PC-3 (cell line): ENCODE results near the gene TOM1L2. TPM values are rescaled to one million over a fixed set of nuclear protein-coding genes. Genes with fewer than 3 reads are reported as not detected.

ENCODE experiments used
- ATAC-seq: fragments of 200-7000 bp; cut with Tn5 transposase; 2 replicates; pipeline ENCODE4 v1.9.1; 2020; ENCODE audit warnings: mild to moderate bottlenecking, moderate library complexity
- BruUV-seq: library from RNA; stranded (reverse); fragments of 400-500 nt; replicated peaks from 2 replicates; lab custom pipeline; 2021; lab: Mats Ljungman, UMichigan
- CTCF ChIA-PET: fragments of 300-600 bp; sonication (Branson Sonifier 250); formaldehyde crosslinking; loops from one replicate; lab custom pipeline; 2022; ENCODE audit warnings: antibody characterized with exemption; lab: Charles Lee
- POLR2A ChIA-PET: fragments of 300-600 bp; sonication (Branson Sonifier 250); formaldehyde crosslinking; loops from one replicate; lab custom pipeline; 2022; ENCODE audit warnings: antibody characterized with exemption; ENCODE audit not compliant: unreplicated experiment; lab: Charles Lee
- DNase-seq: peaks from one replicate; pipeline ENCODE4 v3.0.0-alpha.2; 2015
- H2AFZ ChIP-seq: fragments of 300-600 bp; sonication (generic); 2 replicates; pipeline ENCODE4 v1.6.0; 2016; ENCODE audit warnings: antibody characterized with exemption, low read length
- H3F3A ChIP-seq: fragments of 300-600 bp; sonication (generic); one replicate; pipeline ENCODE4 v1.6.0; 2017; ENCODE audit warnings: antibody characterized with exemption, low read length, control low read depth, mild to moderate bottlenecking; ENCODE audit not compliant: unreplicated experiment
- H3K27ac ChIP-seq: fragments of 300-600 bp; sonication (generic); 2 replicates; pipeline ENCODE4 v1.5.1; 2016; ENCODE audit warnings: mild to moderate bottlenecking, low read length
- H3K27me3 ChIP-seq: fragments of 300-600 bp; sonication (generic); 2 replicates; pipeline ENCODE4 v1.6.1; 2016; ENCODE audit warnings: low read length, mixed read lengths
- H3K36me3 ChIP-seq: fragments of 300-600 bp; sonication (generic); 2 replicates; pipeline ENCODE4 v1.6.1; 2016; ENCODE audit warnings: low read depth, mixed run types, low read length, mixed read lengths
- H3K4me1 ChIP-seq: fragments of 300-600 bp; sonication (generic); 2 replicates; pipeline ENCODE4 v1.5.1; 2016; ENCODE audit warnings: low read length; ENCODE audit not compliant: insufficient read depth
- H3K4me2 ChIP-seq: fragments of 300-600 bp; sonication (generic); 2 replicates; pipeline ENCODE4 v1.6.0; 2016; ENCODE audit warnings: low read length
- H3K4me3 ChIP-seq: fragments of 300-600 bp; sonication (generic); 2 replicates; pipeline ENCODE4 v1.5.1; 2016; ENCODE audit warnings: mild to moderate bottlenecking, low read length, mixed read lengths
- H3K79me2 ChIP-seq: fragments of 300-600 bp; sonication (generic); 2 replicates; pipeline ENCODE4 v1.6.1; 2017; ENCODE audit warnings: low read length, mixed read lengths
- H3K9ac ChIP-seq: fragments of 300-600 bp; sonication (generic); 2 replicates; pipeline ENCODE4 v1.6.0; 2016; ENCODE audit warnings: mild to moderate bottlenecking, low read length
- H3K9me2 ChIP-seq: fragments of 300-600 bp; sonication (generic); replicated peaks from 2 replicates; pipeline ENCODE4 v1.6.1; 2016; ENCODE audit warnings: mixed run types, low read length, mixed read lengths
- H3K9me3 ChIP-seq: fragments of 300-600 bp; sonication (generic); 2 replicates; pipeline ENCODE4 v1.6.1; 2016; ENCODE audit warnings: low read length, mixed read lengths
- H4K20me1 ChIP-seq: fragments of 300-600 bp; sonication (generic); 2 replicates; pipeline ENCODE4 v1.6.1; 2016; ENCODE audit warnings: low read length, mixed read lengths
- CTCF ChIP-seq: fragments of 300-600 bp; sonication (generic); conservative IDR thresholded peaks from 2 replicates; pipeline ENCODE4 v1.5.1; 2017; ENCODE audit warnings: antibody characterized with exemption, low read depth, mild to moderate bottlenecking, low read length
- EZH2 ChIP-seq: fragments of 300-600 bp; sonication (generic); IDR thresholded peaks from one replicate; pipeline ENCODE4 v1.6.1; 2017; ENCODE audit warnings: antibody characterized with exemption, mild to moderate bottlenecking, low read length; ENCODE audit not compliant: unreplicated experiment
- EZH2phosphoT487 ChIP-seq: fragments of 300-600 bp; sonication (generic); IDR thresholded peaks from 2 replicates; pipeline ENCODE4 v1.6.1; 2018; ENCODE audit warnings: mild to moderate bottlenecking, antibody characterized with exemption, low read length, borderline replicate concordance
- intact Hi-C: fragments of 100-400 bp; cut with micrococcal nuclease; formaldehyde crosslinking; loops from 2 replicates; pipeline ENCODE4 v1.9.0; 2023
- total RNA-seq: library from RNA; depleted of rRNA; stranded (reverse); fragments of >200 nt; gene quantifications from 2 replicates; pipeline ENCODE4 v1.2.3, GENCODE V29; 2014

TOM1L2 gene
- total RNA-seq, 1 experiment from 2014 or later: 53.3 TPM

- Histone ChIP-seq H3K9me3 (no peaks in the 10 kb centered on the region), H3K27me3 (no peaks in the 10 kb centered on the region), H3K9me2 (no peaks in the 10 kb centered on the region), H4K20me1 (no peaks in the 10 kb centered on the region), H2AFZ (no peak overlapping the region), H3K9ac (no peak overlapping the region), H3K36me3 (0 out of 2 replicates have a peak, but pooled peaks cover 3% of the 10 kb centered on the region), H3K79me2 (peaks cover 98% of the 10 kb centered on the region), H3K4me1 (peaks cover 21% of the 10 kb centered on the region), H3F3A (no peaks in the 10 kb centered on the region), H3K4me3 (no peak overlapping the region), H3K4me2 (no peak overlapping the region), H3K27ac (no peak overlapping the region)
- no peak for ATAC-seq
- intact Hi-C loops: no loop called here
- no TSS peak for BruUV-seq
- no peak for DNase-seq
- ChIA-PET CTCF (no interaction called here), POLR2A (no interaction called here)
- no peak for TF ChIP-seq EZH2phosphoT487
- no peak for TF ChIP-seq EZH2
- no peak for TF ChIP-seq CTCF
Measured at GRCh38 chr17:17963694-17964436, 8.3 kb downstream of the TOM1L2 start.

GRCh38 chr17:17963066-17963465 lies 9.1 kb downstream of the TOM1L2 start:
- ChIA-PET CTCF (no interaction called here), POLR2A (no interaction called here)
- no TSS peak for BruUV-seq
- TF ChIP-seq CTCF (no peak), EZH2phosphoT487 (no peak), EZH2 (no peak)
- DNase-seq (no peak), ATAC-seq (no peak)
- Histone ChIP-seq H3K4me3 (no peak overlapping the region), H2AFZ (no peak overlapping the region), H4K20me1 (no peaks in the 10 kb centered on the region), H3K79me2 (peaks cover 93% of the 10 kb centered on the region), H3K4me1 (peaks cover 27% of the 10 kb centered on the region), H3K9me3 (no peaks in the 10 kb centered on the region), H3K9me2 (no peaks in the 10 kb centered on the region), H3K27ac (no peak overlapping the region), H3K4me2 (no peak overlapping the region), H3K36me3 (0 out of 2 replicates have a peak, but pooled peaks cover 3% of the 10 kb centered on the region), H3K27me3 (no peaks in the 10 kb centered on the region), H3F3A (peaks cover 2% of the 10 kb centered on the region), H3K9ac (no peak overlapping the region)
- intact Hi-C loops: no loop called here

GRCh38 chr17:17960500-17961030 lies 11.6 kb downstream of the TOM1L2 start:
- Histone ChIP-seq H3K36me3 (0 out of 2 replicates have a peak, but pooled peaks cover 3% of the 10 kb centered on the region), H3K79me2 (peaks cover 86% of the 10 kb centered on the region), H3K9me3 (no peaks in the 10 kb centered on the region), H3F3A (peaks cover 7% of the 10 kb centered on the region), H4K20me1 (no peaks in the 10 kb centered on the region), H3K9me2 (no peaks in the 10 kb centered on the region), H3K4me3 (no peak overlapping the region), H3K9ac (no peak overlapping the region), H3K27me3 (no peaks in the 10 kb centered on the region), H2AFZ (no peak overlapping the region), H3K27ac (peak overlapping the region; percentile 97), H3K4me2 (0 out of 2 replicates have a peak overlapping the region, but pooled peaks have one; percentile 78), H3K4me1 (peaks cover 41% of the 10 kb centered on the region)
- intact Hi-C loops: no loop called here
- POLR2A ChIA-PET: no interaction called here
- BruUV-seq: no TSS peak
- no peak for TF ChIP-seq EZH2phosphoT487
- no peak for TF ChIP-seq CTCF
- TF ChIP-seq EZH2: no peak
- no peak for DNase-seq
- ATAC-seq: no peak
- CTCF ChIA-PET: no interaction called here
